Endothelial cell of umbilical vein (primary cell): ENCODE measurements around the gene GREB1.

Source experiments
- POLR2A ChIP-seq: IDR thresholded peaks from 2 replicates; pipeline ENCODE4 v1.6.1; 2012; ENCODE audit warnings: low read depth, mild to moderate bottlenecking, control low read depth, low read length
- TF ChIP-seq, protein P1 (sequence below), 2 donors: IDR thresholded peaks; 1 replicate in 1 of 2; 2 replicates in 1 of 2; pipeline ENCODE4 v1.5.1; 2011; ENCODE audit warnings: low read length in 2 of 2, mild to moderate bottlenecking in 2 of 2, moderate library complexity in 2 of 2, control low read depth in 1 of 2, inconsistent platforms in 1 of 2, low read depth in 1 of 2; ENCODE audit not compliant: insufficient read depth in 1 of 2; ENCODE audit errors: extremely low read depth in 1 of 2

DNA sequence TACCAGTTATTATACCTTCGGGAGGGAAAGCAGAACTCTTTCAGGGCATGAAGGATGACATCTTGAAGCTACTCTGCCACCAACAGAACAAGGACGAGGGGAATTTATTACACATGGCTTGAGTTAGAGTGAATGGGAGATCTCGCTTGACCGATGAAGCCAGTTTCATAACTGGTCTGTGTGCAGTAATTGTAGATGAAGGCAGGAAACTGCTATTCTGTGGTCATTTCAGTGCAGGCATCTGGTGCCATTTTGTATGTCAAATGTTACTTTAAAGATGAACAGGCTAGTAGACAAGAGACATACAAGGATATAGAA lies 20.5 kb downstream of the GREB1 start:
- TF ChIP-seq, protein P1, sequence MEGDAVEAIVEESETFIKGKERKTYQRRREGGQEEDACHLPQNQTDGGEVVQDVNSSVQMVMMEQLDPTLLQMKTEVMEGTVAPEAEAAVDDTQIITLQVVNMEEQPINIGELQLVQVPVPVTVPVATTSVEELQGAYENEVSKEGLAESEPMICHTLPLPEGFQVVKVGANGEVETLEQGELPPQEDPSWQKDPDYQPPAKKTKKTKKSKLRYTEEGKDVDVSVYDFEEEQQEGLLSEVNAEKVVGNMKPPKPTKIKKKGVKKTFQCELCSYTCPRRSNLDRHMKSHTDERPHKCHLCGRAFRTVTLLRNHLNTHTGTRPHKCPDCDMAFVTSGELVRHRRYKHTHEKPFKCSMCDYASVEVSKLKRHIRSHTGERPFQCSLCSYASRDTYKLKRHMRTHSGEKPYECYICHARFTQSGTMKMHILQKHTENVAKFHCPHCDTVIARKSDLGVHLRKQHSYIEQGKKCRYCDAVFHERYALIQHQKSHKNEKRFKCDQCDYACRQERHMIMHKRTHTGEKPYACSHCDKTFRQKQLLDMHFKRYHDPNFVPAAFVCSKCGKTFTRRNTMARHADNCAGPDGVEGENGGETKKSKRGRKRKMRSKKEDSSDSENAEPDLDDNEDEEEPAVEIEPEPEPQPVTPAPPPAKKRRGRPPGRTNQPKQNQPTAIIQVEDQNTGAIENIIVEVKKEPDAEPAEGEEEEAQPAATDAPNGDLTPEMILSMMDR (IDR thresholded peaks at IDR 0.05; ENCODE audit: extremely low read depth in 1 of 2, insufficient read depth in 1 of 2, low read depth in 1 of 2, low read length in 2 of 2) = no peak
- no peak for TF ChIP-seq POLR2A
